GM12891 (cell line): ENCODE measurements around the gene TMEM119.

ENCODE experiments used
- PAX5 ChIP-seq: IDR thresholded peaks from 2 replicates; pipeline ENCODE4 v1.6.1; 2011; ENCODE audit warnings: low read length, moderate library complexity, mild to moderate bottlenecking; ENCODE audit not compliant: insufficient read depth, severe bottlenecking
- POLR2A ChIP-seq: IDR thresholded peaks from 2 replicates; pipeline ENCODE4 v1.6.1; 2011; ENCODE audit warnings: low read depth, low read length, control low read depth
- POLR2AphosphoS5 ChIP-seq: IDR thresholded peaks from 2 replicates; pipeline ENCODE4 v1.6.1; 2011; ENCODE audit warnings: low read depth, low read length, control low read depth
- SPI1 ChIP-seq: IDR thresholded peaks from 2 replicates; pipeline ENCODE4 v1.6.1; 2011; ENCODE audit warnings: low read depth, low read length, control low read depth
- TAF1 ChIP-seq: IDR thresholded peaks from 2 replicates; pipeline ENCODE4 v1.6.1; 2011; ENCODE audit warnings: low read depth, low read length, control low read depth

DNA sequence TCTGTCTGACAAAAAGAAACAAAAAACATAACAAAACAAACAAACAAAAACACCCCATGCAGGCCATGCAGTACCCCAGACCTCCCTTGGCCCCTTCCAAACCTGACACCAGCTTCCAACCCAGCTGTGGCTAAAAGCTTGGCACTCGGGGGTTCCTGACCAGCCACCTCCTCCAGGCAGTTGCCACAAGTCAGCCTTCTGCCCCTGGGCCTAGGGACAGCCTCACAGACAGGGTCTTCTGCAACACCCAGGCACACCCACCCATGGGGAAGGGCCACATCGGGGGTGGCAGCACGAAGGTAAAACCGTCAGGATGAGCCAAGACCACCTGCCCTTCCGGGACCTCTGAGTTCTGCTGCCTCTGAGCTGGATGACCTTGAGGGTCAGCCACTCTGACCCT lies 10.7 kb upstream of the TMEM119 start:
- TF ChIP-seq POLR2AphosphoS5 (no peak), POLR2A (no peak), SPI1 (no peak), TAF1 (no peak), PAX5 (no peak)
